ENCODE data around the gene IFITM2.
"Not testable (repeated sequence)": the region's sequence is repeated elsewhere in the genome, so short reads cannot be mapped to it uniquely, and the experiment has no call there.

The IFITM2 gene

DNA sequence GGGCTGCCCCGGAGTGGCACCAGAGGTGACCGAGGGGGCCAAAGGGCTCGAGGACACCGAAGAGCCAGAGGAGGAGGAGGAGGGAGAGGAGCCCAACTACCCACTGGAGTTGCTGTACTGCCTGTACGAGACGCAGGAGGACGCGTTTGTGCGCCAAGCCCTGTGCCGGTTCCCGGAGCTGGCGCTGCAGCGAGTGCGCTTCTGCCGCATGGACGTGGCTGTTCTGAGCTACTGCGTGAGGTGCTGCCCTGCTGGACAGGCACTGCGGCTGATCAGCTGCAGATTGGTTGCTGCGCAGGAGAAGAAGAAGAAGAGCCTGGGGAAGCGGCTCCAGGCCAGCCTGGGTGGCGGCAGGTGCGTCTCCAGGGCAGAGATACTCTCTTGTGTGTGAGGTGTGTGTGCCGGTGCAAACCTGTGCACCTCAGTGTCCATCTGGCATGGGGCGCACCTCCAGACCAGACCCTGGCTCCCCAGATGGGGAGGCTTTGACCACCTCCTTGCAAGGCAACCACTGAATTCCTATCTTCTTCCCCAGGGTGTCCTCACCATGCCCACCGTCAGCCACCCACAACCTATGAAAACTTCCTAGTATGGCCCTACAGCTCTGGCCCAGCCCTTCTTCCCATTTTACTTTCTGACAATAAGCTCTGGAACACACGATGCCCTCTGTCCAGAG, 26.0 kb upstream of the IFITM2 start:
- no peak for DNase-seq (ENCODE audit: low read depth)

DNA sequence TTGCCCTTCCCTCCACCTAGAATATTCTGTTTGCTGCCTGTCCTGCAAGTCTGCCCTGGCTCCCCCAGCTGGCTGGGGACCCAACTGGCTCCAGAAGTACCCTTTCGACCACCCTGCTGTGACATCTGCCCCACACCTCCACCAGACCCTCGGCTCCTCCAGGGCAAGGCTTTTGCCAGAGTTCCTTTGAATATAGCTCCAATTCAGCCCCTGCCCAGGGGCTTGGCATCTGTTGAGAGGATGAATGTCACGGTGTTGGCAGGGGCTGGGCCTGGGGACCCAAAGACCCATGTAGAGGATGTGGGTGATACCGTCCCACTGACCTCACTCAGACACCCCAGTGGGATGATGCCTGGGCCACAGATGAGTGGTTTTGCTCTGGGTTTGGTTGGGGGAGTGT, 25.4 kb upstream of the IFITM2 start:
- no peak for DNase-seq (ENCODE audit: low read depth)

DNA sequence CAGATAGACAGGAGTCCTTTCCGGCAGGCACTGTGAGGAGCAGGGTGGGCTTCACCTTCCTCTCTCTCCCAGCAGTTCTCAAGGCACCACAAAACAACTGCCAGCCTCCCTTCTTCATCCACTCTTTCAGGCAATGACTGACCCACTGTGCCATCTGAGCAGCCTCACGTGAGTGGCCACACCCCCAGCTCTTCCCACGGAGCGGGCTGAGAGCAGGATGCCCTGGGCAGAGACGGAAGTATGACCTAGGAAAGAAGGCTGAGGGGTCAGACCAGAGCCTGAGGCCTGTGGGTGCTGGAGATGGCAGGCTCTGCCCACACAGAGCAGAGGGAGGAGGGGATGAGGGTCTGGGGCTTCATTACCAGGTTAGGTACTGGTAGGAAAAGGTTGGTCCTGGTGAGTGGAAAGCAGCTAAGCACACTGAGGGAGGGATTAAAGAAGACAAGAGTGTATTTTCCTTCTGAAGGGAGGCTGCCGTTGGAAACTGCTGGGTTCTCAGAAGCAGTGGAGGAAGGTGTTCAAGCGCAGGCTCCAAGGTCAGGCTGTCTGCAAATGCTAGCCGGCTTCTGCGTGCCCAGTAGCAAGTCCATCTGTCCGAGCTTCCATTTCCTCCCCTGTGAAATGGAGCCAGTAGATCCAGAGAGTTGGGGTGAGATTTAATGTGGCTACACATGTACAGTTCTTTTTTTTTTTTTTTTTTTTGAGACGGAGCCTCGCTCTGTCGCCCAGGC, 24.8 kb upstream of the IFITM2 start:
- no peak for DNase-seq (ENCODE audit: low read depth)

DNA sequence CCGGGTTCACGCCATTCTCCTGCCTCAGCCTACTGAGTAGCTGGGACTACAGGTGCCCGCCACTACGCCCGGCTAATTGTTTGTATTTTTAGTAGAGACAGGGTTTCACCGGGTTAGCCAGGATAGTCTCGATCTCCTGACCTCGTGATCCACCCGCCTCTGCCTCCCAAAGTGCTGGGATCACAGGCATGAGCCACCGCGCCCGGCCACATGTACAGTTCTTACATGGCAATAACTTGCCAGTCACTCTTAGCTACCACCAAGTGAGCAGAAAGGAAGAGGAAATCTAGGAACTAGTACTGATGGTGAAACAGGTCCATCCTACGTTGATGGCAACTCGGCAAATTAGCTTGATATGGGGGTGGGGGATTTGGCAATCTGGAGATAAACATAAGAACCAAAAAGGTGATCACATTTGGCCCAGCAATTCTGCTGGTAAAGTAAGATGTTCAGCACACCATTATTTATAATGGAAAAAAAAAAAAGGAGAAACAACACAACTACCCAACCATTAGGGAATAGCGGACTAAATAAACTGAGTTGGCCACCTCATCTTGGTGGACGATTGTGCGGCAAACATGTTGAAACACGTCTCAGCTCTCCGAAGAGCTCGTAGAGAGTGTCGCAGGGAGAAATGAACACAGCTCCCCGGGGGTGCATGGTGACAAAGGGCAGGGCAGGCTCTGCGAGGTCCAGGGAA, 24.1 kb upstream of the IFITM2 start:
- no peak for DNase-seq (ENCODE audit: low read depth)

DNA sequence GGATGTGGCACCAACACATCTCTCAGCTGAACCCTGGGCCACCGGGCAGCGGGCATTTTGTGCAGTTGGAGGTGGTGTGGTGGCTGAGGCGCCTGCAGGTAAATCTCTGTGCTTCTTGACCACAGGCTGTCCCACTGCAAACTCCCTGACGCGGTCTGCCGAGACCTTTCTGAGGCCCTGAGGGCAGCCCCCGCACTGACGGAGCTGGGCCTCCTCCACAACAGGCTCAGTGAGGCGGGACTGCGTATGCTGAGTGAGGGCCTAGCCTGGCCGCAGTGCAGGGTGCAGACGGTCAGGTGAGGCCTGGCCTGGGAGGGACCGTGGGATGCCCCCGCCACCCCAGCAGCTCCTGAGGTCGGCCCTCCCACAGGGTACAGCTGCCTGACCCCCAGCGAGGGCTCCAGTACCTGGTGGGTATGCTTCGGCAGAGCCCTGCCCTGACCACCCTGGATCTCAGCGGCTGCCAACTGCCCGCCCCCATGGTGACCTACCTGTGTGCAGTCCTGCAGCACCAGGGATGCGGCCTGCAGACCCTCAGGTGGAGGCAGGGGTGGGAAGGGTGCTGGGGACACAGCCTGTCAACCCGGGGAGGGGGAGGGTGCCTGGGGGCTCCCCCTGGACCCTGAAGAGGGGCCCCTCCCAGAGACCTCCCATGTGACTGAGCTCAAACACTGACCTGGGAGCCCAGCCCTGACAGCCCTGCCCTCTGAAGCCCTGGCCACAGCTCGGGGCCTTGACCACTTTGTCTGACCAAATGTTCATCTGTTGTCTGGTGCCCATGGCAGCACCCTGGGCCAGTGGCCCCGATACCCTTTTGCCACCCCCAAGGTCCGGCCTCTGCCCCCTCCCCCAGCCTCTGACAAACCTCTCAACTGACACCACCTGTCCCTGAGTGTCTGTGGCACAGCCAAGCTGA, 23.3 kb upstream of the IFITM2 start:
- DNase-seq (ENCODE audit: low read depth): no peak

DNA sequence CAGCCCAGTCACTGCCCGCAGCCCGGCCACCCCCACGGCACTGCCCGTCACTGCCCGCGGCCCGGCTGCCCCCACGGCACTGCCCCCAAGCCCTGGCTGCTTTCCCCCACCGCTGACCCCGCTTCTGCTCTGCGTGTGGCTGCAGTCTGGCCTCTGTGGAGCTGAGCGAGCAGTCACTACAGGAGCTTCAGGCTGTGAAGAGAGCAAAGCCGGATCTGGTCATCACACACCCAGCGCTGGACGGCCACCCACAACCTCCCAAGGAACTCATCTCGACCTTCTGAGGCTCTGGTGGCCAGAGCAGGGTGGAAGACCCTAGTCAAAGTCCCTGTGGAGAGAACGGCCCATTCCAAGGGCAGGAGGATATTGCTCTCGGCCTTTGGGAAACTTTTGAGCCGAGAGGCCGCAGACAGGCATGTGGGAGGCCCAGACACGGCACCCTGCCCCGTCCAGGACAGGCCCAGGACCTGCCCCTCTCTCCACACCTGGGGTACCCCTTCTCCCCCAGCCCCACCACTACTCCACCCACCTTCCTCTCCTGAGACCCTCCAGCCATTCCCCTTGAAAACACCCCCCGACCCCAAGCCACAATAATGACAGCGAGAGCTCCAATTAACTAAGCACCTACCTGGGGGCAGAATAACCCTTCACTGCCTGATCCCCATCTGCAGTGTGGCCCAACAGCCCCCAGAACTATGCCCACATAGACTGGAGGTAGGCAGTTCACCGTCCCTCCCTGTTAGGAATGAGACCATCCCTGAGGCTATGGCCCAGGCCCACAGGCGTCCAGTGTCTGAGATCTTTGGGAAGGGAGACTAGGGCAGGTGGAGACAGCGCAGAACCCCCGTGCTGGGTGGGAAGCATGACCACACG, 22.4 kb upstream of the IFITM2 start:
- DNase-seq (ENCODE audit: low read depth): no peak

DNA sequence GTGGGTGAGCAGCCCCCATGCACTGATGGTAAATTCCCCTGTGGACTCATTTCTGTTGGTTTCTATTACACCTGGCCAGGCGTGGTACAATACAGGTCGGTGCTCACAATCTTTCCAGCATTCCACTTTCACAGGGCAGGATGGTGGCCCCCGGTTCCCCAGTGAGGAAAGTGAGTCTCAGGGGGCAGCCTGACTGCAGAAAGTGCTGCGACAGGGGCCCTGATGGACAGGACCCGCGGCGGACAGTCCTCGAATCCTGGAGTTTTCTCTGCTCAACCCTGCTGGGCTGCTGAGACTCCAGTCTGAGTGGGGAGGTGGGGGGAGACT, 21.8 kb upstream of the IFITM2 start:
- no peak for DNase-seq (ENCODE audit: low read depth)

DNA sequence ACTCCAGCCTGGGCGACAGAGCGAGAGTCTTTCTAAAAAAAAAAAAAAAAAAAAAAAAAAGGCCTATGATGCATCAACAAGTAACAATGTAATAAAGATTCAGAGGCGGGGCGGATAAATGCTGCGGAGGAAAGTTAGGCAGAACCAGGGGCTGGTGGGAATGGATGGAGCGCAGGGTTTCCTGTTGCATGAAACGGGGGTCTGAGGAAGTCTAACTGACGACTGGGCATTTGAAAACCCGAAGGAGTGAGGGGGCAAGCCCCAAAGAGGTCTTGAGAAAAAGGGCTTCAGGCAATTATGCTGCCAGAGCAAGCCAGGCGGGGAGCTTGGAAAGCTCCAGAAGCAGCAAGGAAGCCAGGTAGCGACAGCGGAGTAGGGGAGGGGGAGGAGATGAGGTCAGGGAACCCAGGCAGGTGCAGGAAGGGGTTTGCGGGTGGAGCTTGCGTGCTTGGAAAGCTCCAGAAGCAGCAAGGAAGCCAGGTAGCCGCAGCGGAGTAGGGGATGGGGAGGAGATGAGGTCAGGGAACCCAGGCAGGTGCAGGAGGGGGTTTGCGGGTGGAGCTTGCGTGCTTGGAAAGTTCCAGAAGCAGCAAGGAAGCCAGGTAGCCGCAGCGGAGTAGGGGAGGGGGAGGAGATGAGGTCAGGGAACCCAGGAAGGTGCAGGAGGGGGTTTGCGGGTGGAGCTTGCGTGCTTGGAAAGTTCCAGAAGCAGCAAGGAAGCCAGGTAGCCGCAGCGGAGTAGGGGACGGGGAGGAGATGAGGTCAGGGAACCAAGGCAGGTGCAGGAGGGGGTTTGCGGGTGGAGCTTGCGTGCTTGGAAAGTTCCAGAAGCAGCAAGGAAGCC, 20.4 kb upstream of the IFITM2 start:
- DNase-seq (ENCODE audit: low read depth): not testable (repeated sequence)

DNA sequence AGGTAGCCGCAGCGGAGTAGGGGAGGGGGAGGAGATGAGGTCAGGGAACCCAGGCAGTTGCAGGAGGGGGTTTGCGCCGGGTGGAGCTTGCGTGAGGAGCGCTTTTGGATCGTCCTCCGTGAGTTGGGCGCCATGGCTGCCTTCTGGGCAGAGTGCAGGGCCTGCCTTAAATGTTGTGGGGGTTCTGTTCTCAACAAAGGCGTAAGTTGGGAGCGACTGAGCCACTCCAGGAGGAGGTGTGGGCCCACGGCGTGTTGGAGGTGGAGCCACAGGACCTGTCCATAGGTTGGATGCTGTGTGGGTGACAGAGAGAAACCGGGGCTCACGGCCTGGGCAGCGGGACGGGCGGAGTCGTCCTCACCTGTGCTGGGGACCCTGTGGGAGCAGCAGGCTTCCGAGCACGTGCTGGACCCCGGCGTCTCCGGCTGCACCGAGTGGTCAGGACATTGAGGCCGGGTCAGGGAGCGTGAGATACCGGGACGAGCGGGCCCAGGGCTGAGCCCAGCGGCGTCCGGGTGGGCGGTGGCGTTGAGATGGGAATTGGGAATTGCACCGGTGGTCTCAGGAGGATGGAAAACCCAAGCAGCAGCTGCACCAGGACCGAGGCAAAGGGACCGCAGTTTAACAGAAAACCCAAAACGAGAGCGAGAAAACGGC, 19.7 kb upstream of the IFITM2 start:
- no peak for DNase-seq (ENCODE audit: low read depth)

DNA sequence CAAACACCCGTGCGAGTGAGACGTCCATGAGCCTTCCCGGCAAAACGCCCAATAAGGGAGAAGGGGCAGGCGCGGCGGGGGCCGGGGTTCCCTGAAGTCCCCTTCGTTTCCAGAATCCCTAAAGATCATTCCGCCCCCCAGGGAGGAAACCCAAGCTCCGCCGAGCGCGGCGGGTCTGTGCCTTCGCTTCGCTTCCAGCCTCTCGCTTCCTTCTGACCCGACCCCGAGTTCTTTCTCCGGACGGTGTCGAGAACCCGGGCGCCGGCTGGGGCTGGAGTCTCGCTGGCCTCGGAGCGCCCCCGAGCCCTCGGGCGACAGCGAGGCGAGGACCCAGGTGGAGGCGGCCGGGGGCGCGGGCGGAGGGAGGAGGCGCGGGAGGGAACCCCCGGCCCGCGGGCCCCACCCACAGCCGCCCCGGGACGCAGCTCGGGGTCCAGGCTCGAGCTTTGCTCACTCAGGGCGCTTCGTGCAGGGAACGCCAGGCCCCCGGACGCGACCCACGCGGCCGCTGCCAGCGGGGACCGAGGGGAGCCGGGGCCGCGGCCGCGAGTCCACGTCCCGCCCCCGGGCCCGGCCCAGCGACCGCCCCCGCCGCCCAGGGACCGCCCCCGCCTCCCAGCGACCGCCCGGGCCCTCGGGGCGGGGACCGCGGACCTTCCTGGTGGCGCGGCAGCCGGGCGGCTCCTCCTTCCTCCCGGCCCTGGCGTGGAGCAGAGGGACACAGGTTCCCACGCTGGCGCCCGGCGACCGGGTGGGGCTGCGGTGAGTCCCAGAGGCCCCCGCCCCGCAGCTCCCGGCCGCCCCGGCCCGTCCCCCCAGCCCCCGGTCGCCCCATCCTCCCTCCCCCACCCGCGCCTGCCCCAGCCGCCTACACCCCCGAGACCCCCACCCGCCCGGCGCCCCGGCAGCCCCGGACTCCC, 18.9 kb upstream of the IFITM2 start, which contains the start of gene PGGHG:
TSS of gene PGGHG (plus strand) at position 649 of the 920 bp plus-strand sequence. CDS start 691 bp downstream, outside the sequence.
- DNase-seq (ENCODE audit: low read depth): no peak

DNA sequence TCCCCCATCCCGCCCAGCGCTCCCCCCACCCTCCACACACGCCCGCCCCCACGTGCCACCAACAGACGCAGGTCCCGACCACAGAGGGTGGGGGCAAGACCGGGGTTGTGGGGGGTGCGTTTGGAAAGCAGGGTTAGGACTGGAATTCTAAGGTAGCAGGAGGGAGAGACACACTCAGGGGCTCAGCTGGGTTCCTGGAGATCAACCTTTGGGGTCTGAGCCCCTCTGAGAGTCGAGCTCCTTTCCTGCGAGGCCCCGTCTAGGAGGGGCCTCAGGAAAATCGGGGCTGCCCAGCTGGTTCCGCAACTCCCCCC, 18.3 kb upstream of the IFITM2 start:
- no peak for DNase-seq (ENCODE audit: low read depth)

DNA sequence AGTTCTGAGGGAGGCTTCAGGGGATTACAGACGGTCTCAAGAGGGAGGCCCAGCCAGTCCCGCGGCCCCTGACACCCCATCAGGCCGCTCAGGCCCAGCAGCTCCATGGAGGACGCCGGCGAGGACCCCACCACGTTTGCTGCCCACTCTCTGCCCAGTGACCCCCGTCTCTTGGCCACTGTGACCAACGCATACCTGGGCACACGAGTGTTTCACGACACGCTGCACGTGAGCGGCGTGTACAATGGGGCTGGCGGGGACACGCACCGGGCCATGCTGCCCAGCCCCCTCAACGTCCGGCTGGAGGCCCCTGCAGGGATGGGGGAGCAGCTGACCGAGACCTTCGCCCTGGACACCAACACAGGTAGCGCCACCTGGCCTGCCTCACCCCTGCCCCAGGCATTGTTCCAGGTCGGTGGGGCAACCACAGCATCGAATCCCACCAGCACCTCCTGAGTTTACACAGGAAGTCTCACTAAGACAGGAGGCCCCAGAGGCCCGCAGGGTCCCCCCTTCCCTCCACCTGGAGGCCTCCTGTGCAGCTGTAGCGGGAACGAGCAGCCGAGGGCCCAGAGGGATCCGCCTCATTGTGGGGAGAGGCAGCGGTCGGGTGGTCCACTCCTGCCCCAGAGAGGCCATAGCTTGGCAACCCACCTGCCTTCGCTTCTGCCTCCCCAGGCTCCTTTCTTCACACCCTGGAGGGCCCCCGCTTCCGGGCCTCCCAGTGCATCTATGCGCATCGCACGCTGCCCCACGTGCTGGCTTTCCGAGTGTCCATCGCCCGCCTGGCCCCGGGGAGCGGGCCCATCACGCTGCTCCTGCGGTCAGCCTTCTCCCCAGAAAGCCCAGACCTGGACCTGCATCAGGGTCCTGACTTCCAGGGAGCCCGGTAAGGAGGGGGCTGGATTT, 17.6 kb upstream of the IFITM2 start:
- DNase-seq (ENCODE audit: low read depth): no peak

DNA sequence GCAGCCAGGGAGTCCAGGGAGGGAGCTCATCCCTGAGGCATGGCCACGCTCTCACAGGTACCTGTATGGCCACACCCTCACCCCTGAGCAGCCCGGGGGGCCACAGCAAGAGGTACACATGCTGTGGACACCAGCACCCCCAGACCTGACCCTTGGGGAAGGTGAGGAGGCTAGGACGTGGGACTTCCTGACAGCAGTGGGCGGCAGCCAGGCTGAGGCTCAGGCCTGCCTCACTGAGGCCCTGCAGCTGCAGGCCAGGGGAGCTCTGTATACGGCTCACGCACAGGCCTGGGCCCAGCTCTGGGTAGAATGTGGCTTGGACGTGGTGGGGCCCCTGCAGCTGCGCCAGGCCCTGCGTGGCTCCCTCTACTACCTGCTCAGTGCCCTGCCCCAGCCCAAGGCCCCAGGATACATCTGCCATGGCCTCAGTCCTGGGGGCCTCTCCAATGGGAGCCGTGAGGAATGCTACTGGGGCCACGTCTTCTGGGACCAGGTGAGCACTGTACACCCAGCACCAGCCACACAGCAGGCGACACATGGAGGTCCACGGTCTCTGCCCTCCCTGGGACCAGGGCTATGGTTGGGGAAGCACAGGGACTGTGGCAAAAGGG, 16.9 kb upstream of the IFITM2 start:
- no peak for DNase-seq (ENCODE audit: low read depth)

DNA sequence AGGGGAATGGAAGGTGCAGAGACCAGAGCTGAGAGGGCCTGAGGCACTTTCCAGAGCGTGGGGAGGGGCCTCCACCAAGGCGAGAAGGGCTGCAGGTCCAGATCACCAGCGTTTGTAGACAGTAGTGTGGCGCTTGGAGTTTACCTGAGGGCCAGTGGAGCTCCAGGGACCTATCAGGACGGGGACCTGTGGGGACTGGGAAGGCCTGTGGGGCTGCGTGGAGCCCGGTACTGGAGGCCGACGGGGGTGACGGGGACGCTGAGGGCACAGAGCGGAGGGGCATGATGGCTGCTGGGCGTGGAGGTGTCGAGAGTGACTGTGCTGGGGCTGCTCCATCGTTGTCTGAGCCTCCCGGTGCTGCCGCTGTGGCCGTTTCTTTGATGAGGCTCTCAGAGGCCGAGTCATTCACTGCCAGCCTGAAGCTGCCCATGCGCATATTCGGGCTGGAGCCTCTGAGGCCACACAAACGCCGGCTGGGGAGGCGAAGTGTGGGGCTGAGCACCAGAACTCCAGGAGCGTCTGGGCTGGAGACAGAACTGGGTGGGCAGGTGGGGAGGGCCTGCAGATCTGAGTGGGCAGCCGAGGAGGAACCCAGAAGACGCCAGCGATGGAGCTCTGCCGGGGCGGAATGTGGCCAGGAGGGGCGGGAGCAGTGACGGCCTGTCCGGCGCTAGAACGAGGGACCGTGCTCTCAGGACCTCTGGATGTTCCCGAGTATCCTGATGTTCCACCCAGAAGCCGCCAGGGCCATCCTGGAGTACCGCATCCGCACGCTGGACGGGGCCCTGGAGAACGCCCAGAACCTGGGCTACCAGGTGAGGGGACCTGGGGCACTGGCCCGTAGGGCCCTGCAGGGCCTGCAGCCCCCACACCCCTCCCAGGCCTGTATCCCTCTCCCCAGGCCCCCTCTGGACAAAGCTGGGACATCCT, 16.1 kb upstream of the IFITM2 start:
- no peak for DNase-seq (ENCODE audit: low read depth)

DNA sequence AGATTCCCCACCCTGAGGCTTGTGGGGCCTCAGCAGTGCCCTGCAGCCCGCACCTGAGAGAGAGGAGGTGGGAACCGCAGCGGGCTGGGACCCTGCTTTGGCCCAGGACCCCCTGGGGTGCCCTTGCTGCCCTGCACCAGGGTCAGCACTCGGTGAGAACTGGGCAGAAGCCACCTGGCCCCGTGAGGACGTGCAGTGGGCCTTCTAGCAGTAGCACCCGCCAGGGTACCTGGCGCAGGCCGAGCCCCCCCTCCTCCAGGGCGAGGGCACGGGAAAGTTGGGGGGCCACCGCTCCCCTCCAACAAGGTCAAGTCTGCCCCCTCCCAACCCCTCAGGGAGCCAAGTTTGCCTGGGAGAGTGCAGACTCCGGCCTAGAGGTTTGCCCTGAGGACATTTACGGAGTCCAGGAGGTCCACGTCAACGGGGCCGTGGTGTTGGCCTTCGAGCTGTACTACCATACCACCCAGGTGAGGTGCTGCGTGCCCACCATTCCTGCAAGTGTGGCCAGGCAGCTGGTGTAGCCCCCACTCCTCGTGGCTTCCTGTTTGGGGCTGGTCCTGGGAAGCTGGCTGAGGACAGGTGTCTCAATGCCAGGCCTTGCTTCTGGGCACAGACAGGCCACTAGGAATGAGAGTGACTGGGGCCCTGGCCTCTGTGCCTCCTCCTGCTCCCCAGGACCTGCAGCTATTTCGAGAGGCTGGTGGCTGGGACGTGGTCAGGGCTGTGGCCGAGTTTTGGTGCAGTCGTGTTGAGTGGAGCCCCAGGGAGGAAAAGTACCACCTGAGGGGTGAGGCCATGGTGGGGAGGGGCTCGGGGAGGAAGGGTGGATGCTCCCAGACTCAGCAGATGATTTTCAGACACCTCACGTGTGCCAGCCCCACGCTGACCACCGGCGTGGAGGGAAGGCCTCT, 15.2 kb upstream of the IFITM2 start:
- no peak for DNase-seq (ENCODE audit: low read depth)

Measured in stimulated activated CD8-positive, alpha-beta memory T cell treated with anti-CD3 and anti-CD28 coated beads, Interleukin-7, amount 100 ng/mL, for 24 hours (primary cell).